Keratinocyte (primary cell): ENCODE measurements around the gene TAC3. TPM values are rescaled to one million over a fixed set of nuclear protein-coding genes. Genes with fewer than 3 reads are reported as not detected.
"Not testable (repeated sequence)": the region's sequence is repeated elsewhere in the genome, so short reads cannot be mapped to it uniquely, and the experiment has no call there.

ENCODE experiments used
- DNase-seq: peaks from one replicate; pipeline ENCODE4 v3.0.0-alpha.2; 2011; ENCODE audit warnings: low read depth, missing footprints, low spot score
- FAIRE-seq: peaks from 2 replicates; lab custom pipeline; 2011; peaks lifted over from hg19 to GRCh38; lab: Jason Lieb, UNC
- H2AFZ ChIP-seq: 2 replicates; pipeline ENCODE4 v1.6.0; 2012; ENCODE audit warnings: low read length, control low read depth, inconsistent platforms; ENCODE audit not compliant: control insufficient read depth
- H3K27ac ChIP-seq: 2 replicates; pipeline ENCODE4 v1.5.1; 2011; ENCODE audit warnings: low read length; ENCODE audit not compliant: control insufficient read depth, insufficient read depth
- H3K27me3 ChIP-seq: 3 replicates; pipeline ENCODE4 v1.6.0; 2011; ENCODE audit warnings: low read length; ENCODE audit not compliant: control insufficient read depth, insufficient read depth; ENCODE audit errors: extremely low read depth
- H3K36me3 ChIP-seq, 2 experiments: 2 replicates in 1 of 2; 3 replicates in 1 of 2; pipeline ENCODE4 v1.5.1; 2011; ENCODE audit warnings: low read length in 2 of 2, mild to moderate bottlenecking in 1 of 2; ENCODE audit not compliant: control insufficient read depth in 2 of 2, insufficient read depth in 2 of 2; ENCODE audit errors: extremely low read depth in 1 of 2
- H3K4me1 ChIP-seq: 3 replicates; pipeline ENCODE4 v1.5.1; 2011; ENCODE audit warnings: low read length; ENCODE audit not compliant: control insufficient read depth, insufficient read depth; ENCODE audit errors: extremely low read depth
- H3K4me2 ChIP-seq: 3 replicates; pipeline ENCODE4 v1.6.0; 2011; ENCODE audit warnings: low read depth, low read length; ENCODE audit not compliant: control insufficient read depth, insufficient read depth; ENCODE audit errors: extremely low read depth
- H3K4me3 ChIP-seq, 3 experiments: fragments of 200-600 bp in 1 of 3; sonication (generic) in 1 of 3; 2 replicates in 2 of 3; 3 replicates in 1 of 3; pipeline ENCODE4 v1.5.1; 2011 to 2016; ENCODE audit warnings: low read length in 3 of 3, mild to moderate bottlenecking in 3 of 3, control low read depth in 2 of 3, inconsistent platforms in 1 of 3, low read depth in 1 of 3, mixed read lengths in 1 of 3, mixed run types in 1 of 3, moderate library complexity in 1 of 3; ENCODE audit not compliant: control insufficient read depth in 2 of 3, insufficient read depth in 2 of 3; ENCODE audit errors: extremely low read depth in 1 of 3
- H3K79me2 ChIP-seq: 2 replicates; pipeline ENCODE4 v1.6.0; 2012; ENCODE audit warnings: low read length; ENCODE audit not compliant: control insufficient read depth, insufficient read depth
- H3K9ac ChIP-seq: 3 replicates; pipeline ENCODE4 v1.6.0; 2011; ENCODE audit warnings: low read length; ENCODE audit not compliant: control insufficient read depth, insufficient read depth; ENCODE audit errors: extremely low read depth
- H3K9me1 ChIP-seq: 3 replicates; pipeline ENCODE4 v1.6.0; 2011; ENCODE audit warnings: low read length; ENCODE audit not compliant: control insufficient read depth, insufficient read depth; ENCODE audit errors: extremely low read depth
- H3K9me3 ChIP-seq: 2 replicates; pipeline ENCODE4 v1.5.1; 2012; ENCODE audit warnings: low read depth, low read length; ENCODE audit not compliant: control insufficient read depth
- H4K20me1 ChIP-seq: 3 replicates; pipeline ENCODE4 v1.6.0; 2011; ENCODE audit warnings: low read length; ENCODE audit not compliant: control insufficient read depth, insufficient read depth; ENCODE audit errors: extremely low read depth
- CTCF ChIP-seq, 3 experiments: IDR thresholded peaks in 1 of 3; conservative IDR thresholded peaks in 1 of 3; optimal IDR thresholded peaks in 1 of 3; 2 replicates in 2 of 3; 3 replicates in 1 of 3; pipeline versions ENCODE3 to v1.5.1; 2011; ENCODE audit warnings: low read length in 3 of 3, mild to moderate bottlenecking in 3 of 3, moderate library complexity in 2 of 3, control low read depth in 1 of 3, inconsistent platforms in 1 of 3; ENCODE audit not compliant: insufficient read depth in 2 of 3; ENCODE audit errors: extremely low read depth in 1 of 3
- EZH2 ChIP-seq: IDR thresholded peaks from one replicate; pipeline ENCODE4 v1.6.1; 2012; ENCODE audit warnings: inconsistent platforms, mild to moderate bottlenecking, low read length, moderate library complexity
- dilution Hi-C: fragments of 300-500 bp; cut with MboI; formaldehyde crosslinking; loops from one replicate; pipeline ENCODE4 v1.7.0; 2020; ENCODE audit warnings: low sequenced_read_pairs; ENCODE audit not compliant: extremely low pct_ligation_motif_present
- polyA plus RNA-seq, 5 experiments: library from polyadenylated mRNA; depleted of rRNA in 3 of 5; stranded (reverse) in 3 of 5; stranded (forward) in 1 of 5; unstranded in 1 of 5; fragments of >200 nt; gene quantifications; 1 replicate in 1 of 5; 2 replicates in 3 of 5; 3 replicates in 1 of 5; pipeline versions ENCODE4 v1.2.1 to v1.2.3, GENCODE V29; 2011 to 2012; ENCODE audit warnings: missing spikeins in 2 of 5, low read depth in 1 of 5, low replicate concordance in 1 of 5

The TAC3 gene
- polyA plus RNA-seq, 1 donor (not counting 4 experiments of a cell fraction or from before 2014, with no cell fraction given), result not detected

DNA sequence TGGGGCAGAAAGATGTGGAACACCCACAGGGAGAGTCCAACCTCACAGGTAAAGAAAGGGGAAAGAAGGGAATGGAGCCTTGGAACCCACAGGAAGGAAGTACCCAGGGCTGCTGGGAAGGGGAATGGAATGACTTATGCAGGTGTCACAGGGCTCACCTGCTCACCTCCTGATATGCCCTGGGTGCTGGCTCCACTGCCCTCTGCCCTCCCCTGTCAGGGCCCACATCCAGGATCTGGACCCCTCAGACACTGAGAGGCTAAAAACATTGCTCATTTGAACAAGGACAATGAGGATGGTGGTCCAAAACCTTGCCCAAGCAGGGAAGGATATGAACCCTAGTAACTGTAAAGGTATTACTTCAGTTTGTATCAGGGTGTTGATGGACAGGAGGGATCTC is 29.3 kb downstream of the TAC3 start:
- Histone ChIP-seq H3K79me2 (no peaks in the 10 kb centered on the region), H3K27ac (no peak overlapping the region), H3K9ac (no peak overlapping the region), H3K27me3 (no peaks in the 10 kb centered on the region), H4K20me1 (no peaks in the 10 kb centered on the region), H3K4me1 (peaks cover 24% of the 10 kb centered on the region), H3K4me2 (no peak overlapping the region), H3K9me3 (no peaks in the 10 kb centered on the region), H2AFZ (no peak overlapping the region), H3K9me1 (peaks cover 3% of the 10 kb centered on the region), H3K4me3 (no peak overlapping the region), H3K36me3 (no peaks in the 10 kb centered on the region)
- FAIRE-seq (no peak), DNase-seq (no peak)
- dilution Hi-C loops, result no loop called here
- TF ChIP-seq EZH2 (no peak), CTCF (optimal IDR thresholded peaks at IDR 0.05 in 1 of 3, IDR thresholded peaks at IDR 0.05 in 1 of 3, conservative IDR thresholded peaks at IDR 0.05 in 1 of 3; ENCODE audit: extremely low read depth in 1 of 3, insufficient read depth in 2 of 3, low read length in 3 of 3) (no peak)

- H3K4me2 ChIP-seq, result peak overlapping the region; percentile 50
- peak; percentile 96 for FAIRE-seq
Observed at GRCh38 chr12:56985714-56986113, 30.6 kb downstream of the TAC3 start.

More at GRCh38 chr12:56985714-56986113, 30.6 kb downstream of the TAC3 start:
- Histone ChIP-seq H3K27ac (peak overlapping the region; percentile 39), H3K4me1 (peaks cover 18% of the 10 kb centered on the region)
- H3K27me3 ChIP-seq, H3K9me1 ChIP-seq, H2AFZ ChIP-seq, H4K20me1 ChIP-seq, H3K79me2 ChIP-seq, H3K9ac ChIP-seq, dilution Hi-C loops, H3K36me3 ChIP-seq, H3K4me3 ChIP-seq, H3K9me3 ChIP-seq: not testable (repeated sequence)
- DNase-seq, result peak; percentile 95
- TF ChIP-seq CTCF (optimal IDR thresholded peaks at IDR 0.05 in 1 of 3, IDR thresholded peaks at IDR 0.05 in 1 of 3, conservative IDR thresholded peaks at IDR 0.05 in 1 of 3; ENCODE audit: extremely low read depth in 1 of 3, insufficient read depth in 2 of 3, low read length in 3 of 3), result peak; percentile 8 to 19 (median 13)
